NOMO-1 (cell line): ENCODE measurements around the gene TNFAIP8.

Source experiments
- DNase-seq, 2 experiments: peaks; one replicate each; lab custom pipeline; 2025; ENCODE audit not compliant: unreplicated experiment in 2 of 2; lab: John Stamatoyannopoulos, UW

Gene TNFAIP8

GRCh38 chr5:119328753-119329602 is 26.8 kb upstream of the TNFAIP8 start:
- DNase-seq = no peak

GRCh38 chr5:119329666-119330065 is 26.2 kb upstream of the TNFAIP8 start:
- no peak for DNase-seq

- no peak for DNase-seq
Measured at GRCh38 chr5:119330367-119331183, 25.2 kb upstream of the TNFAIP8 start.

- DNase-seq = no peak
Measured at GRCh38 chr5:119331566-119332095, 24.2 kb upstream of the TNFAIP8 start.

- DNase-seq = no peak
Measured at GRCh38 chr5:119332208-119332607, 23.6 kb upstream of the TNFAIP8 start.

GRCh38 chr5:119332978-119333401 is 22.8 kb upstream of the TNFAIP8 start:
- DNase-seq = peak in 1 of 2 experiments; percentile 33

- no peak for DNase-seq
Measured at GRCh38 chr5:119333421-119333851, 22.4 kb upstream of the TNFAIP8 start.

- no peak for DNase-seq
Measured at GRCh38 chr5:119335261-119335677, 20.6 kb upstream of the TNFAIP8 start.

GRCh38 chr5:119336262-119336661 is 19.6 kb upstream of the TNFAIP8 start:
- no peak for DNase-seq

GRCh38 chr5:119336845-119337580 is 18.8 kb upstream of the TNFAIP8 start:
- DNase-seq = peak; percentile 33 to 56

- DNase-seq = no peak
Measured at GRCh38 chr5:119338326-119338946, 17.4 kb upstream of the TNFAIP8 start.

- DNase-seq = no peak
Measured at GRCh38 chr5:119339344-119339743, 16.5 kb upstream of the TNFAIP8 start.

GRCh38 chr5:119339965-119340364 is 15.9 kb upstream of the TNFAIP8 start:
- DNase-seq = peak in 1 of 2 experiments; percentile 11

- DNase-seq = peak; percentile 83 to 89
Measured at GRCh38 chr5:119340597-119341218, 15.1 kb upstream of the TNFAIP8 start.

- peak; percentile 81 to 93 for DNase-seq
Measured at GRCh38 chr5:119341452-119342349, 14.1 kb upstream of the TNFAIP8 start.

GRCh38 chr5:119342406-119342805 is 13.4 kb upstream of the TNFAIP8 start:
- DNase-seq = no peak

GRCh38 chr5:119343052-119343451 is 12.8 kb upstream of the TNFAIP8 start:
- DNase-seq = no peak

- peak; percentile 20 to 56 for DNase-seq
Measured at GRCh38 chr5:119343766-119344165, 12.1 kb upstream of the TNFAIP8 start.

GRCh38 chr5:119344231-119344630 is 11.6 kb upstream of the TNFAIP8 start:
- no peak for DNase-seq
